Activated CD4-positive, alpha-beta T cell treated with anti-CD3 and anti-CD28 coated beads for 36 hours (primary cell): Measurements from ENCODE around the gene ROBO2. TPM values are rescaled to one million over a fixed set of nuclear protein-coding genes. Genes with fewer than 3 reads are reported as not detected.

Experiments used
- ATAC-seq: fragments of 200-7000 bp; cut with Tn5 transposase; one replicate; pipeline ENCODE4 v1.10.0; 2021; ENCODE audit warnings: mild to moderate bottlenecking, moderate library complexity
- CTCF ChIA-PET: fragments of 350-600 bp; sonication (Branson Sonifier 250); formaldehyde crosslinking; loops from one replicate; lab custom pipeline; 2021; ENCODE audit warnings: antibody characterized with exemption; lab: Charles Lee
- POLR2A ChIA-PET: fragments of 350-600 bp; sonication (Branson Sonifier 250); formaldehyde crosslinking; loops from one replicate; lab custom pipeline; 2021; ENCODE audit warnings: antibody characterized with exemption, inconsistent platforms; lab: Charles Lee
- DNase-seq: peaks from one replicate; pipeline ENCODE4 v3.0.0-alpha.2; 2020
- H3K27ac Mint-ChIP-seq: one replicate; pipeline ENCODE4 v1.8.0; 2021; ENCODE audit warnings: mixed read lengths
- H3K27me3 Mint-ChIP-seq: one replicate; pipeline ENCODE4 v1.8.0; 2021; ENCODE audit warnings: mixed read lengths
- H3K36me3 Mint-ChIP-seq: one replicate; pipeline ENCODE4 v1.8.0; 2021; ENCODE audit warnings: low read depth, mixed read lengths
- H3K4me1 Mint-ChIP-seq: one replicate; pipeline ENCODE4 v1.8.0; 2021; ENCODE audit warnings: mixed read lengths
- H3K4me3 Mint-ChIP-seq: one replicate; pipeline ENCODE4 v1.8.0; 2021; ENCODE audit warnings: mild to moderate bottlenecking, moderate library complexity, mixed read lengths
- H3K9me3 Mint-ChIP-seq: one replicate; pipeline ENCODE4 v1.8.0; 2021; ENCODE audit warnings: low read depth, mixed read lengths
- intact Hi-C, 2 experiments: fragments of 100-400 bp; cut with DNase I in 1 of 2; cut with micrococcal nuclease in 1 of 2; formaldehyde crosslinking; loops; one replicate each; pipeline versions ENCODE4 v1.14.2 to v1.15.1; 2022 to 2024; cut with DNase I, micrococcal nuclease
- total RNA-seq, 2 experiments: library from RNA; stranded (reverse); gene quantifications; one replicate each; pipeline ENCODE4 v1.2.3, GENCODE V29; 2021

Gene ROBO2
- total RNA-seq, 2 experiments from 2014 or later, result not detected

DNA sequence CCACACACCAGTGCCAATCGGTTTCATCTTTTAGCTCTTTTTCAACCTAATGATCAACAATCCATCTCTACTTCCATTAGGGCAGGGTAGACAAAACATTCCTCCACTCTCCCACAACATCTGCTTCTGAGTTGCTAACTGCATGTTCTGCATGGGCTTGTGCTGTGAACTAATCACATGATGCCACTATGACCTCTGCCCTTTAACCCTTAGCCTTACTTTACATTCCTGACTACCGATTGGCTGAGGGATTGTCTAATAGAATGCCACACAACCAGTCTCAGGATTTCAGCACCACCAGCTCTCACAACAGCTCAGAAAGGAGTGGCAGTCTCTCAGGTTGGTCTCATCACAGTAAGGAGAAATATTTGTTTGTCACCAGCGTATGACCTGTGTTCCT is 562.8 kb downstream of the ROBO2 start:
- Mint-ChIP-seq H3K27me3 (no peaks in the 10 kb centered on the region), H3K36me3 (no peaks in the 10 kb centered on the region), H3K9me3 (peaks cover 7% of the 10 kb centered on the region), H3K27ac (no peak overlapping the region), H3K4me1 (no peaks in the 10 kb centered on the region), H3K4me3 (no peak overlapping the region)
- no peak for DNase-seq
- intact Hi-C loops, result no loop called here
- POLR2A ChIA-PET, result no interaction called here
- no peak for ATAC-seq
- CTCF ChIA-PET, result no interaction called here

DNA sequence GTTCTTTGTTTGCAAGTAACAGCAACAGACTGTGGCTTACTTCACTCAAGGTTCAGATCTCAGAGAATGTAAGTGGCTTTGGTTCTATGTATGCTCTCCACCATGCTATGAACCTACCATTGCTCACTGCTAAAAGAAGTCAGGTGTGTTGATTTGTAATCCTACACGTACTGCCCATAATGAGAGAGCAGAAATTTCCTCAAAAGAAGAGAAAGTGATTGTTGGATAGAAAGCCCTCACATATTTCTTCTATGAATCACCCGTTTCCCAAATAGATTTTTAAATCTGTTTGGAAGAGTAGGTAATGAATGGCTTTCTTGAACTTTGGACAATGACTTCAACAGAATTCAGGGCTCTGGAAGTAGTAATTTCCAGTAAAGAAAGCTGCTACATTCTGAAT is 565.4 kb downstream of the ROBO2 start:
- Mint-ChIP-seq H3K36me3 (no peaks in the 10 kb centered on the region), H3K27ac (no peak overlapping the region), H3K4me3 (no peak overlapping the region), H3K27me3 (no peaks in the 10 kb centered on the region), H3K9me3 (peaks cover 8% of the 10 kb centered on the region), H3K4me1 (no peaks in the 10 kb centered on the region)
- POLR2A ChIA-PET, result no interaction called here
- CTCF ChIA-PET, result no interaction called here
- ATAC-seq (no peak), DNase-seq (no peak)
- intact Hi-C loops, result no loop called here

DNA sequence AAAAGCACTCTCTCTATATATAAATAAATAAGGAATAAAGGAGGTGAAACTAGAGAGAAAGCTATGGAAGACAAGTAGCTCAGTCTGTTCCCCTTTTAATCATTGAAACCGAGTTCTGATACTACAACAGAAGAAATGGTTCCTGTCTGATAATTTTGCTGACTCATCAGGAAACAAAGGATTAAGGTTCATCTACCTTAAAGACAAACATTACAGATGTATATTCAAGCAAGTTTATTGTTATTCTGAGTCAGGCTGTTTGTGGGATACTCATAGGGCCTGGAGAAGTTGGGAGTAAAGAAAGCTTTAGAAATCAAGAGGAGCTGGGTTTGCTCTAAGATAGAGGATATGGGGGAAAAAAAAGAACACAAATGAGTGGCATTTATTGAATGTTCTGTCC is 566.0 kb downstream of the ROBO2 start:
- ChIA-PET POLR2A (no interaction called here), CTCF (no interaction called here)
- intact Hi-C loops, result no loop called here
- H3K36me3 Mint-ChIP-seq, result no peaks in the 10 kb centered on the region
- H3K4me1 Mint-ChIP-seq, result no peaks in the 10 kb centered on the region
- H3K9me3 Mint-ChIP-seq, result peaks cover 8% of the 10 kb centered on the region
- ATAC-seq, result no peak
- H3K27ac Mint-ChIP-seq, result no peak overlapping the region
- DNase-seq, result no peak
- no peaks in the 10 kb centered on the region for H3K27me3 Mint-ChIP-seq
- no peak overlapping the region for H3K4me3 Mint-ChIP-seq

DNA sequence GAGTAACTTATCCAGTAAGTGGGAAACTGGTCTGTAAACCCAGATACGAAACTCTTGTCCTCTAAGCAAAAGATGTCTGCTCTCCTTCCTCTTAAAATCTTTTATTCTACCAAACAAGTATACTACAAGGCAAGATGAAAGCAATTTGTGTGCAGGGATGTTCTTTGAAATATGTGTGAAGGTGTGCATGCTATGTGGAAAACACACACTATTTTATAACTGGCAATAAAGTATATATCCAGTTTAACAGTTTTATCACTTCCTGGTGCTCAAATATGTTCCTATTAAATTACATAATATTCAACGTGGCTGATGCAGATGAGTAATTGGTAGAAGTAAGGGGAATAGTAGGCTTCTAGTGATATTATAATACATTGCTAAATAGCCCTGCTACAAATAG is 566.5 kb downstream of the ROBO2 start:
- H3K9me3 Mint-ChIP-seq, result peaks cover 8% of the 10 kb centered on the region
- no peaks in the 10 kb centered on the region for H3K36me3 Mint-ChIP-seq
- H3K27ac Mint-ChIP-seq, result no peak overlapping the region
- H3K4me3 Mint-ChIP-seq, result no peak overlapping the region
- POLR2A ChIA-PET, result no interaction called here
- CTCF ChIA-PET, result no interaction called here
- DNase-seq (no peak), ATAC-seq (no peak)
- no peaks in the 10 kb centered on the region for H3K27me3 Mint-ChIP-seq
- H3K4me1 Mint-ChIP-seq, result no peaks in the 10 kb centered on the region
- intact Hi-C loops, result no loop called here

DNA sequence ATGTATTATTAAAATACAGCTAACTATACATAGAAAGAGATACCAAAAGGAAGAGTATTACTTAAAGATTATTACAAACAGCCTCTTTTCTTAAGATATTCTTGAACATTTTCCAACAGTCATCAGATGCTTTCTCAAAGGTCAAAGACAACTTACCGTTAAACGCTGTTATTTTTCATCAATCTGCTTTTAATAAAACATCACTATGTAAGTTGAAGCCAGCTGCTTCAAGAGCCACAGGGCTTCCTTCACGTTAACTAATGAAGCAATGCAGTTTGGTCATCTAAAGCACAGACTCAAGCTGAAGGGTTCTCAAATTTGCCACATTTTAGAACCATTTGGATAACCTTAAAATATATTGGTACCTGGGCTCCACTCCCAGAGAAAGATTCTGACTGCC is 578.8 kb downstream of the ROBO2 start:
- ChIA-PET POLR2A (no interaction called here), CTCF (no interaction called here)
- ATAC-seq (no peak), DNase-seq (no peak)
- no peak overlapping the region for H3K27ac Mint-ChIP-seq
- intact Hi-C loops, result no loop called here
- no peaks in the 10 kb centered on the region for H3K4me1 Mint-ChIP-seq
- H3K27me3 Mint-ChIP-seq, result no peaks in the 10 kb centered on the region
- H3K4me3 Mint-ChIP-seq, result no peak overlapping the region
- H3K36me3 Mint-ChIP-seq, result no peaks in the 10 kb centered on the region
- peaks cover 6% of the 10 kb centered on the region for H3K9me3 Mint-ChIP-seq

DNA sequence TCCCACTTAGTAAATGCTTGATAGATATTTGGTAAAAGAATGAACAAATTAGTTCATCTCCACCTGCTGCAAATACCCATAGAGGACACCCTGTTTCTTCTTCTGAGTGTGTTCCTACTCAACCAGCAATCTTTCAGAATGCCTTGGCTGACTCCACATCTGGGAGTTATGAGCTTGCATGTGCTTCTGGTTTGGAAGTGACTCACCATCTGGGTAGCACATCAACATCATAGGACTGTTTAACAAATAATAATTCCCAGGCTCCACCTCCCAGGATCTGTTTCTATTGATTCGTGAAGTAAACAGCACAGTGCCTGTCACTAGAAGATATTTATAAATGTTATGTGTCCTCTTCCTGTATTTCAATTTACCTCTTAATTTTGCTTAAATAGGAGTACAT is 580.1 kb downstream of the ROBO2 start:
- no peak for DNase-seq
- ChIA-PET POLR2A (no interaction called here), CTCF (no interaction called here)
- H3K4me1 Mint-ChIP-seq, result no peaks in the 10 kb centered on the region
- no peaks in the 10 kb centered on the region for H3K36me3 Mint-ChIP-seq
- no peak for ATAC-seq
- no peak overlapping the region for H3K4me3 Mint-ChIP-seq
- no peak overlapping the region for H3K27ac Mint-ChIP-seq
- H3K9me3 Mint-ChIP-seq, result peaks cover 6% of the 10 kb centered on the region
- intact Hi-C loops, result no loop called here
- no peaks in the 10 kb centered on the region for H3K27me3 Mint-ChIP-seq

DNA sequence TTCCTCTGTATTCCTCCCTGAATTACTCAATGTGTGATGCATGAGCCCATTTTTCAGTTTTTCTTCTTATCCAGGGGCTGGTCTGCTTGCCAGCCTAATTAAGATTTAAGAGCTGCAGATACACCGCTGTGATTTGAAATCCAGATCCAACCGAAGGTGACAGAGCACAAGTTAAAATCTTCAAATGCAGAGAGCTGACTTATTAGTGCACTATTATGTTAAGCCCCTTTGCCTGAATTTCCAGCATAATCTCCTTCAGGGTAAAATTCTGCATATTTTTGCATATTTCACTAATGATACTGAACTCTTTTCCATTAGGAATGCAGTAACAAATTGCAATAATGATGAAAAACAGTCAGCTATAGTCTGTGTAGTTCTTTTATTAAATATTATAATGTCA is 583.6 kb downstream of the ROBO2 start:
- ATAC-seq, result no peak
- H3K27ac Mint-ChIP-seq, result no peak overlapping the region
- intact Hi-C loops, result no loop called here

DNA sequence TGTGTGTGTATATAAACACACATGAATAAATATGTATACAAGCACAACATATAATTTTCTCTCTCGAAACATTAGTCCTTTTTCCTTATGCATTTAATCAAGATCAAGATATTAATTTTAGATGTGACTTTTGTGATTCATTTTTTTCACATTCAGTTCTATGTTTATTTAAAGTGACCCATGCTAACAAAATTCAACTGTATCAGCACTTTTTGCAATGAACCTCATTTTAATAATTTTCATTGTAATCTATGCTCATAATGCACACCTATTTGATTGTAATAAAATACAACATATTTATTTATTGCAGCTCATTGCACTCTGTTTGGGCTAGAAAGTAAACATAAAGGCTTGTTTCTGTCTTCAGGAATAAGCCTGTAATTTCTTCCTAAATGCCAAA is 586.3 kb downstream of the ROBO2 start:
- intact Hi-C loops, result no loop called here
- Mint-ChIP-seq H3K9me3 (peaks cover 9% of the 10 kb centered on the region), H3K4me1 (no peaks in the 10 kb centered on the region), H3K27ac (no peak overlapping the region), H3K36me3 (no peaks in the 10 kb centered on the region), H3K4me3 (no peak overlapping the region), H3K27me3 (no peaks in the 10 kb centered on the region)
- no peak for ATAC-seq
- DNase-seq, result no peak
- ChIA-PET POLR2A (no interaction called here), CTCF (no interaction called here)

More for the DNA sequence above, 583.6 kb downstream of the ROBO2 start:
- H3K9me3 Mint-ChIP-seq, result peaks cover 6% of the 10 kb centered on the region
- DNase-seq, result no peak
- ChIA-PET POLR2A (no interaction called here), CTCF (interaction anchor here (1.0 kb wide), 1 partner anchor 14 kb away, joined by 3 read pairs; no protein-coding TSS in a partner anchor)
- H3K4me3 Mint-ChIP-seq, result no peak overlapping the region
- H3K4me1 Mint-ChIP-seq, result no peaks in the 10 kb centered on the region
- H3K27me3 Mint-ChIP-seq, result no peaks in the 10 kb centered on the region
- H3K36me3 Mint-ChIP-seq, result no peaks in the 10 kb centered on the region

DNA sequence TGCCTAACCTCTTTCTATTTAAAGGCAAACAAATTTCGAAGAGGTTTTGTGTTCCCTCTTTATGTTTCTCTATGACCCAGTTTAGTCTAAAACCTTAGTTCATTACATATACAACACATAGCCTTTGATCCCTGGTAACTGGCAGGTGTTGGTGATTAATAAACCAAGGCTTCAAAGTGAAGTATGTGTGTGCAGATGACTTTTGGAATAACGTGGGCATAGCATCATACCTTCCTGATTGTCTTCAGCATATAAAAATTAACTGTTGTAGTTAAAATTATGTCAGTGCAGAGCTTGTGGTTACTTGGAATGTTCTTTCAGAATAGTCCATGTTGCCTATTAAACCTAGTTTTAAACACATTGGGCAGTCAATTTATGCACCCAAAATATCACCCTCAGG is 608.3 kb downstream of the ROBO2 start:
- CTCF ChIA-PET, result no interaction called here

DNA sequence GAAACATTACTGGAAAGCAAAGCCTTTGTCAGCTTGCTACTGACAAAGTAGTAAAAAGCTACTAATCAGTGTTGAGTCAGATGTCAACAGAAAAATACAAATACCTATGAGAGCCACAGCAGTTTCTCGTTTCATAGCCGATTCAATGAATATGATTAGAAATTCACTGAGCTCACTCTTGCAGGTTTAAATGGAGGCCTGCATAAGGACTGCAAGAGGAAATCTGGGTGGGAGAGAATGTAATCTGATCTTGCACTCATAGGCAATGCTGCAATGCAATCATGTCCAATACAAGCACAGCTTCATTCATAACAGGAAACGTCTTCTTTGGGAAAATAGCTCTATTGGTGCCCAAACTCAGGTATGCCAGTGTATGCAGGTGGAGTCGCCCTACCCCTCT is 608.8 kb downstream of the ROBO2 start:
- no peak for ATAC-seq
- ChIA-PET CTCF (no interaction called here), POLR2A (no interaction called here)
- Mint-ChIP-seq H3K4me1 (no peaks in the 10 kb centered on the region), H3K4me3 (no peak overlapping the region), H3K9me3 (peaks cover 2% of the 10 kb centered on the region), H3K36me3 (no peaks in the 10 kb centered on the region), H3K27me3 (no peaks in the 10 kb centered on the region), H3K27ac (no peak overlapping the region)
- intact Hi-C loops, result no loop called here
- no peak for DNase-seq

More for the DNA sequence above, 608.3 kb downstream of the ROBO2 start:
- intact Hi-C loops, result no loop called here
- no peak for DNase-seq
- Mint-ChIP-seq H3K36me3 (no peaks in the 10 kb centered on the region), H3K9me3 (peaks cover 2% of the 10 kb centered on the region), H3K4me1 (no peaks in the 10 kb centered on the region), H3K27ac (no peak overlapping the region), H3K27me3 (no peaks in the 10 kb centered on the region), H3K4me3 (no peak overlapping the region)
- POLR2A ChIA-PET, result no interaction called here
- no peak for ATAC-seq

DNA sequence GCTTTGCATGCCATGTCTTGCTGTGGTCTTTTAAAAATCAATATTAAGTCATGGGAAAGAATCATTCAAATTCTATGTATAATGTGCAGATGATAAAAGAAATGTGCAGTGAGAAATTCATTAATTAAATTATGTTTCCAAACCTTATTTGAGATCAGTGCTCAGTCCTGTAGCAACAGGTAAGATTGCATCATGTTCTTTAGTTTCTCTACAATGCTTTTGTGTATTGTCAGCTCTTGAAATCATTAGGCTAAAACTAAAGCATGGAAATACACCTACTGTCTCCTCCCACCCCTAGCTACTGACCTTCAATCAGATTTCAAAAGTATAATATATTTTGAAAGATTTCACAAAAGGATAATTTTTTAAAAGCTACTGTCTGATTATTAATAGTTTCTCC is 612.7 kb downstream of the ROBO2 start:
- ChIA-PET CTCF (no interaction called here), POLR2A (no interaction called here)
- ATAC-seq (no peak), DNase-seq (no peak)
- no peak overlapping the region for H3K27ac Mint-ChIP-seq
- intact Hi-C loops, result no loop called here
- no peaks in the 10 kb centered on the region for H3K27me3 Mint-ChIP-seq
- H3K36me3 Mint-ChIP-seq, result no peaks in the 10 kb centered on the region
- H3K9me3 Mint-ChIP-seq, result peaks cover 2% of the 10 kb centered on the region
- H3K4me3 Mint-ChIP-seq, result no peak overlapping the region
- no peaks in the 10 kb centered on the region for H3K4me1 Mint-ChIP-seq

DNA sequence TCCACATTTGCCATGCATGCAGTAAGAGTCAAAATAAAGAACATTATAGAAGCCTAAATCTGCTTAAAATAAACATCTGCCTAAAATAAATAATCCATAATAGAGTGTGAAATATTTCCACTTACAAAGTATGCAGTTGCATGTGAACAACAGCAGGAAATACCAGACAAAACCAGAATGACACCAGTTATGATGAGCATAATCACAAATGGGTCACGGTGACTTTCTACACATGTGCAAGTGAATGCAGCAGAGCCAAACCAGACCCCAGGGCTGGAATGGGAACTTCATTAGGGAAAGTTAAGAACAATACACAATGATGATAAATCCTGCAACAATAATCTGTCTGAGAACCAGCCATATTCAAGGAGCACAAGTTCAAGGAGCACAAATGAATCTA is 615.5 kb downstream of the ROBO2 start:
- DNase-seq (no peak), ATAC-seq (no peak)
- intact Hi-C loops, result no loop called here
- POLR2A ChIA-PET, result no interaction called here
- Mint-ChIP-seq H3K9me3 (peaks cover 9% of the 10 kb centered on the region), H3K27ac (no peak overlapping the region), H3K4me3 (no peak overlapping the region), H3K36me3 (no peaks in the 10 kb centered on the region), H3K4me1 (no peaks in the 10 kb centered on the region), H3K27me3 (no peaks in the 10 kb centered on the region)
- CTCF ChIA-PET, result no interaction called here

DNA sequence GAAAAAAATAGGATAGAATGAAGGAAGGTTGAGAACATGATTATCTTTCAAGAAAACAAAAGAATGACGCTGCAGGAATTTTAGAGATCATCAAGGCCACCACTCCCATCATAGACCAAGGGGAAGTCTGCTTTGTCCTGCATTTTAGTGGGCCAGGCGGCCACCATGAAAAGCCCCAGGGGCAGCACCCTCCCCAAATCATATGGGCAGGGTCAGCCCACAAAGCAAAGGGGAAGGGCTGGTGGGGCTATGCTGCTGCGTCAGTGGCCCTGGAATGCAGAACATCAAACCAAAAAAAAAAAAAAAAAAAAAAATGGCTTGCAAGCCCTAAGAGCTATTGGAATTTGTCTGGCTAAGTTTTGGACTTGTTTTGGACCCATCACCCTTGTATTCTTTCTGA is 620.8 kb downstream of the ROBO2 start:
- no peak for ATAC-seq
- H3K4me1 Mint-ChIP-seq, result no peaks in the 10 kb centered on the region
- POLR2A ChIA-PET, result no interaction called here
- CTCF ChIA-PET, result no interaction called here
- no peaks in the 10 kb centered on the region for H3K27me3 Mint-ChIP-seq
- H3K27ac Mint-ChIP-seq, result no peak overlapping the region
- H3K9me3 Mint-ChIP-seq, result peaks cover 16% of the 10 kb centered on the region
- DNase-seq, result no peak
- intact Hi-C loops, result no loop called here
- no peak overlapping the region for H3K4me3 Mint-ChIP-seq
- H3K36me3 Mint-ChIP-seq, result no peaks in the 10 kb centered on the region
